GM18873 (cell line): Measurements from ENCODE around the gene SLC4A1AP.
A peak's percentile ranks its signal among the peaks of the same experiment; 100 is the strongest.
"Not testable (repeated sequence)": the region's sequence is repeated elsewhere in the genome, so short reads cannot be mapped to it uniquely, and the experiment has no call there.

Experiments used
- ATAC-seq: cut with Tn5 transposase; IDR thresholded peaks from one replicate; pipeline ENCODE4 v1.9.1; 2021; ENCODE audit warnings: mild to moderate bottlenecking, moderate library complexity, moderate number of reproducible peaks; ENCODE audit not compliant: unreplicated experiment, low FRiP score

The SLC4A1AP gene, protein sequence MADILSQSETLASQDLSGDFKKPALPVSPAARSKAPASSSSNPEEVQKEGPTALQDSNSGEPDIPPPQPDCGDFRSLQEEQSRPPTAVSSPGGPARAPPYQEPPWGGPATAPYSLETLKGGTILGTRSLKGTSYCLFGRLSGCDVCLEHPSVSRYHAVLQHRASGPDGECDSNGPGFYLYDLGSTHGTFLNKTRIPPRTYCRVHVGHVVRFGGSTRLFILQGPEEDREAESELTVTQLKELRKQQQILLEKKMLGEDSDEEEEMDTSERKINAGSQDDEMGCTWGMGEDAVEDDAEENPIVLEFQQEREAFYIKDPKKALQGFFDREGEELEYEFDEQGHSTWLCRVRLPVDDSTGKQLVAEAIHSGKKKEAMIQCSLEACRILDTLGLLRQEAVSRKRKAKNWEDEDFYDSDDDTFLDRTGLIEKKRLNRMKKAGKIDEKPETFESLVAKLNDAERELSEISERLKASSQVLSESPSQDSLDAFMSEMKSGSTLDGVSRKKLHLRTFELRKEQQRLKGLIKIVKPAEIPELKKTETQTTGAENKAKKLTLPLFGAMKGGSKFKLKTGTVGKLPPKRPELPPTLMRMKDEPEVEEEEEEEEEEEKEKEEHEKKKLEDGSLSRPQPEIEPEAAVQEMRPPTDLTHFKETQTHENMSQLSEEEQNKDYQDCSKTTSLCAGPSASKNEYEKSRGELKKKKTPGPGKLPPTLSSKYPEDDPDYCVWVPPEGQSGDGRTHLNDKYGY

DNA sequence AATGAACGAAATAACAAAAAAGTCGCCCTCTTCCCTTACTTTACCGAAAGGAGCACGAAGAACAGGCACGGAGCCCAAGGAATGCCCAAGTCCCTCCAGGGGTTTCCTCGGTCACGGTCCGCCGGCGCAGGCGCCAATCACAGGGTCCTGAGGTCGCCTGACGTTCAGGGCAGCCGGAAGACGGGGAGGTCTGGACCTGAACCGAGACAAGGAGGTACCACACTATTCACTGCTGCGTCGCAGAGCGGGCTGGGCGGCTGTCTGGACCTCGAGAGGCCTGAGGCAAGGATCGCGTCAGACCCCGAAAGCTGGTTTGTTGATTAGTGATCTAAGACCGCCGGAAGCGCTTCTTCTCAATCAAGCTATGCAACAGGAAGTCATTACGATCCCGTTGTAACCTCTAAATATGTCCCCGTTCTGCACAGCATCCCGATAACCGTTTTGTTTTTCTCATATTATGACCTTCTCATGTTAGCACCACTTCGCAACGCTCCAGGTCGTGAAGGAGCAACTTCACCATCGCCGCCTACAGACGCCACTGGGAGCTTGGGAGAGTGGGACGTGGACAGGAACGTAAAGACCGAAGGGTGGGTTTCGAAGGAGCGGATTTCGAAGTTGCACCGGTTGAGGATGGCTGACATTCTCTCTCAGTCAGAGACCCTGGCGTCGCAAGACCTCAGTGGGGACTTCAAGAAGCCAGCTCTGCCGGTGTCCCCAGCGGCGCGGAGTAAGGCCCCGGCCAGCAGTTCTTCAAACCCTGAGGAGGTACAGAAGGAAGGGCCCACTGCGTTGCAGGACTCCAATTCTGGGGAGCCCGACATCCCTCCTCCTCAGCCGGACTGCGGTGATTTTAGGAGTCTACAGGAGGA, at the start of gene SLC4A1AP, which contains the start of gene SUPT7L:
Gene SLC4A1AP, plus strand, starts transcription at position 605 of the 869 bp plus-strand sequence. Its CDS starts 26 bp downstream, at position 631.
Gene SUPT7L, minus strand, starts transcription at position 330 of the 869 bp plus-strand sequence. CDS start 1,422 bp downstream, outside the sequence.
- peak; percentile 52 for ATAC-seq

DNA sequence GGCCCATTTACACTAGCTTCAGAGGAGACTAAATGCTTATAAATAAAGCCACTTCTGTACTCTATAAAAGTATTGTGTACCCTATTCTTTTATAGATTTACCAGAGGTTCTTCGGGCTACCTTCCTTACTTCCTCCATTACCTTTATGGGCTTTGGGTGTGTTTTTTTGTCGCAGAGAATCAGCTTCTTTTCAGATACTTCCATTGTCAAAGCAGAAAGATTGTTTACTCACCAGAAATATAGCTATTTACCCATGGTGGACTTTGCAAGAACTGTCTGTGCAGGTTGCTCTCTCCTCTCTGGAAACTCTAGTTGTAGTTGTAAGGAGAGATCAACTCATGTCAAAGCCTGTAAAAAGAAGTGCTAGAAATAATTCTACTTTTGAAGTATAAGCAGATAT, 49.7 kb upstream of the SLC4A1AP start:
- no peak for ATAC-seq

DNA sequence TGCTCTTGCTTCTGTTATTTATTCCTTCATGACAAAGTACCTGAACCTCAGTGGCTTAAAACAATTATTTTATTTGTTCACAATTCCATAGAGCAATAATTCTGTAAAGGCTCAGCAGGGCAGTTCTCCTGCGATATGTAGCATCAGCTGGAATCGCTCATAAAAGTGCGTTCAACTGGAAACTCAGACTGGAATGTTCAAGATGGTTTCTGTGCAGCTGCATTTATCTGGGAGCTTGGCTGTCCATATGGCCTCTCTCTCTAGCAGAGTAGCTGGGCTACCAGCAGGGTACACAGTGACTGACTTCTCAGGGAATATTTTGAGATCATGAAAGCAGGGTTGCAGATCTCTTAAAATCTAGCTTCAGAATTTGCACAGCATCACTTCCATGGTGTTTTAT, 48.4 kb upstream of the SLC4A1AP start:
- no peak for ATAC-seq

DNA sequence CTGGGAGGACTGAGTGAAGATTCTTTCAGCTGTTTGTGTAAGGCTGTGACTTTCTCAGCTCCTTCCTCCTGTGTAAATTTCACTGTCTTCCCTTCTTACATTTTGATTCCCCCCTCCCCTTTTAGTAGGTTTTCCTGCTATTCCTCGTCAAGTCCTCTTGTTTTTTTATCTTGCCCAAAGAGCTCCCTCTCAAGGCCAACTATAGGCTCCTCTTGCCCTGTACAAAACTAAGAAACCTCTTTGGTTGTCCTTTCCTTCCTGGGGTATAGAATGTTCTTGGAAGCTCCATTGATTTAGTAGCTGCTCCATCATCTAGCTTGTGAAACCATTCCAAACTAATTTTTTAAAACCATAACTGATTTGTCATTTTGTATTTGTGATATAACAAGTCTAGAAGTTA, 42.2 kb upstream of the SLC4A1AP start:
- no peak for ATAC-seq

DNA sequence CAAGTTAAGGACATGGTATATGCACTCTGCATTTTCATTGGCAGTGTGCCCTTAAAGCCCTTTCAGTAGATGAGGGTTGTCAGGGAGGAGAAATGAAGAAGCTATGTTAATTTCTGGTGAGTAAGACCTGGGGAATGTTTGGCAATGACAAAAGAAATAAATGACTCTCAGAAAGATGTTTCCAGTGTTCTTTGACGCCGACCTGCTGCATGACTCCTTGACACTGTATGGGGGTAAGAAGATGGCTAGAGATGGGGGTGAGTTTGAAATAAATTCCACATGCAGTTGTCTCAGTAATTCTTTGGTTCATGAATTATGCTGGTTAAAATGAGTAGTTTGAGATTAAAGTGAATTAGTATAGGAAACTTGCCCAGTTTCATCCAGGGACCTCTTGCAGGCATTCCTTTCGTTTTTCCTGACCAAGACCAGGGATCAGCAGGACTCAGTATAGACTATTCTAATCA, 40.7 kb upstream of the SLC4A1AP start:
- ATAC-seq: no peak

DNA sequence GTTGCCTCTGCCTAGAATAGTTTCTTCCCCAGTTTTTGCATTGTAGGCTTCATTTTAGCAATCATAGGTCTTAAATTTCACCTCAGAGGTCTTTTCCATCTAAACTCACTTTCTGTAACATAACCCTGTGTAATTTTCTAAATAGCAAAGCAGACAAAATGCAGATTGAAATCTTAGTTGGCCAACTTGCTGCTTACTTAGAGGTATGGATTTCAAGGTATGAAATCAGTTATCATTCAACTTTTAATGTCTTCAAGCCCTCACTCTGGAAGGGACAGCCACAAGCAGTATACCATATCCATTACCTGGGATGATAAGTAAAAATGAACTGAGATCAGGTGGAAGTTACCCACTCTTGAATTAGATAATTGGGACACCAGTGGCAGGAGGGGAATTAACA, 38.7 kb upstream of the SLC4A1AP start:
- no peak for ATAC-seq

DNA sequence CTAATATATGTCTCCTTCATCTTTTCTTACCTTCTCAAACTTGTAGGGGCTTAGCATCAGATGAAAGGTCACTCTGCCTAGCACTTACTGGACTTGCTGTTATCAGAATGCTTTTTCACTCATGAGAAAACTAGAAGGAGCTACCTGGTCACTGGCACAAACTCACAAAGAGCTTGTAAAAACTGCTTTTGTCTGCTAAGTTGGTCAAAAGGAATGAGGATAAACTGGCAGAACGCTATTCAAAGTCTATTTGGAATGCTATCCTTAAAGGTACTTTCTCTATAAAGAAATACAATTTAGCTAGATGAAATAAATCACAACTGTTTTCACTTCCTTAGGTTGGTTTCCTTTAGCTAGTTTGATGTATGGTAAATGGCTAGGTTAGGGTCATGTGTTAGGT, 37.4 kb upstream of the SLC4A1AP start:
- ATAC-seq: not testable (repeated sequence)

DNA sequence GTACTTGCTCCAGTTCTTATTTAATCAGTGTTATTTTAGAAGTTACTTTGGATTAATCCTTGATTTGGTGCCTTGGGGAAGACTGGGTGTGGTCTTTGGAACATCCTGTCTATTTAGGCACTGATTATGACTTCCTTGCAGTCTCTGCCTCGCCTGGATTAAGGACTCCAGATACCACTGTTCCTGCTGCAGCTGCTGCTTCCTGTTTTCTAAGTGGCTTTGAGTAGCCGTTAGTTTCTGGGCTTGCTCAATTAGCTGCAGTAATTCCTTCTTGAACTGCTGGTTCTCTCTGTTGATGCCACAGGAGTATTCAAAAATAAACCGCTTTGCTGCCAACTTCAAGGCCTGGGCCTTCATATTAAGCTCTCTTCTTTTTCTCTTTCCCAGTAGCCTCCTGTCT, 36.8 kb upstream of the SLC4A1AP start:
- not testable (repeated sequence) for ATAC-seq

DNA sequence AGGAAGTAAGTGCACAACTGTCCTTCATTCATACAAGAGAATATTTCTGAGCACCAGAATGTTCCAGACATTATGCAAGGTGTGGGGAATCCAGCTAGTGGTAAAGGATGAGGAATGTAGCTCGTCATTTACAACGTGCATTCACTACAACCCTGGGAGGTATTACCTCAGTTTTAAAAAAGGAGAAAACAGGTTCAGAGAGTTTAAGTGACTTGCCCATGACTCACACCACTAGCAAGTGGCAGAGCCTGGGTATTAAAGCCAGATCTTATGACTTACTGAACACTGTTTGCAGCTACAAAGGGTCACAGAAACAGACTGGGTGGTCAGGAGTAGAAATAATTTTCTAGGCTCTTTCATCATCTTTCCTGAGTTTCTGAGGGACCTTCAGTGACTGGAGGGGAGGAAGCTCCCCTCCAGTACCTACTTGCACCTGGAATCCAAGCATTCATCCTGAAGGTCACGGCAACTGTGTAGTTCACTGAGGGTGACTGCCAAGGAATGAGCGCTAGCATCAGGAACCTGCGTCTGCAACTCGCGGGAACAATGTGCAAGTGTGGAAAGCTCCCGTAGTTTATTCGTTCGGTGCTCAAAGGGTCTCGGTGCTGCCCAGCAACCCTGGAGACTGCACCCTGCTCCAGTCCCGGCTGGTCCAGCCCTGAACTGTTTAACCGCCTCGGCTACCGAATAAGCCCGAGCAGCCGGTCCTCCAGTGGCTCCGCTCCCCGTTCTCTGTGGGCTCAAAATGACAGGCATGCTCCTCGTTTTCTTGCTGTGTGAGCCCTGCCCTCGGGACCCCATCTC, 35.5 kb upstream of the SLC4A1AP start:
- ATAC-seq: no peak

DNA sequence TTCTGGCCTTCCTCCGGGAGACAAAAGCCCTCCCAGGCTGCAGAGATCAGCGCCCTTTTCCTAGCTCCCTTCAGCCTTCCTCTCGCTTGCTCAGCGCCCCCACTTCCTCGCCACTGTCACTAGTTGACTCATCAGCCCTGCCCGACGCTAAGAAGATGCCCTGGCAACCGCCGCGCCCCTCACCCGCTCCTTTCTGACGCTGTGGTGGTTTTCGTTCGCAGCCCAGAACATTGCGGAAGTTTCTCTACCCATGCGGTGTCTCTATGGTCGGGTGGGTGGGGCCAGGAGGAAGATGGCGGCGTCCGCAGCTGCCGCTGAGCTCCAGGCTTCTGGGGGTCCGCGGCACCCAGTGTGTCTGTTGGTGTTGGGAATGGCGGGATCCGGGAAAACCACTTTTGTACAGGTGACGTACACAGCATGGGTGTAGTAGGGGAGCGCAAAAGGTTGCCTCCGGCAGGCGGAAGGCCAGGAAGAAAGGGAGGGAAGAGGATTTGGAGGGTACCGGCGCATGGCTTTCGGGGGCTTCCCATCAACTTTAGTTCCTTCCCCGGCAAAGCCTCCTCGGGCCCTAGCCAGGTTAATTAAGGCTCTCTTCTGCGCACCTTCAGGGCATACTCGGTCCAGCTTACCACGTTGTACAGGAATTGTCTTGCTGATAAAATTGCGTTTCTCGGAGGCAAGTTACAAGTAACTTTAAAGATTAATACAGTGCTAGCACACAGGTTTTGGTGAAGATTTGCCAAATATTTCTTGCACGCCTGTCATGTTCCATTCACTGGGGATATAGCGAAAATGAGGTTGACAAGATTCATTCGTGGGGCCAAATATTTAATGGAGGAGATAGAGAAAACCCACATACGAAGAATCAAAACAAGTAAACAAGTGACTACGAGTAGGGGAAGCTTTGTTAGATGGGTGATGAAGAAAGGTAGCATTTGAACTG, 34.7 kb upstream of the SLC4A1AP start, which contains the start of the genes CCDC121 and GPN1:
Gene CCDC121, minus strand, starts transcription at position 246 of the 943 bp plus-strand sequence. CDS start 1,213 bp downstream, outside the sequence.
Gene GPN1, plus strand, starts transcription at position 284 of the 943 bp plus-strand sequence. Its CDS starts 9 bp downstream, at position 293.
- ATAC-seq: peak; percentile 96

DNA sequence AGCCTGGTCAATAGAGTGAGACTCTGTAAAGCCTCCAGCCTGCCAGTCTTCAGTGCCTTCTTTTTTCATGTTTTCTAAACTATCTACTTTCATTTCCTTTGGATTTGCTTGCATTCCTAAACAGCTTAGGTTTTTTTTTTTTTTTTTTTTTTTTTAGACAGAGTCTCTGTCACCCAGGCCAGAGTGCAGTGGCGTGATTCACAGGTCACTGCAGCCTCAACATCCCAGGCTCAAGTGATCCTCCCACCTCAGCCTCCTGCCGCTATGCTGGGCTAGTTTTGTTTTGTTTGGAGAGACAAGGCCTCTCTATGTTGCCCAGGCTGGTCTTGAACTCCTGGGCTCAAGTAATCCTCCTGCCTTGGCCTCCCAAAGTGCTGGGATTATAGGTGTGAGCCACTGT, 33.4 kb upstream of the SLC4A1AP start:
- ATAC-seq: not testable (repeated sequence)

DNA sequence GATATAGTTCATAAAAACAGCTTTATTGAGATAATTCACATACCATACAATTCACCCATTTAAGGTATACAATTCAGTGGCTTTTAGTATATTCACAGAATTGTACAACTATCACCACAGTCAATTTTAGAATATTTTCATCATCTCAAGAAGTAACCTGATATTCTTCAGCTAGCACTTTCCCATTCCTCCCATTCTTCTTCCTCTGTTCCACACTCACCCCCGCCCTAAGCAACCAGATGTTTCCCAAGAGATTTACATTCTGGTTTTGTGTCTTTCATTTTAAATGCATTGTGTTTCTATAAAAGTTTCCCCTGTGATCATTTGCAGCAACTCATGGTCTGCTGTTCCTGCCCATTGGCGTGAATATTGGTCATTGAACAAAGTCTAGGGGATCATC, 29.4 kb upstream of the SLC4A1AP start:
- no peak for ATAC-seq

DNA sequence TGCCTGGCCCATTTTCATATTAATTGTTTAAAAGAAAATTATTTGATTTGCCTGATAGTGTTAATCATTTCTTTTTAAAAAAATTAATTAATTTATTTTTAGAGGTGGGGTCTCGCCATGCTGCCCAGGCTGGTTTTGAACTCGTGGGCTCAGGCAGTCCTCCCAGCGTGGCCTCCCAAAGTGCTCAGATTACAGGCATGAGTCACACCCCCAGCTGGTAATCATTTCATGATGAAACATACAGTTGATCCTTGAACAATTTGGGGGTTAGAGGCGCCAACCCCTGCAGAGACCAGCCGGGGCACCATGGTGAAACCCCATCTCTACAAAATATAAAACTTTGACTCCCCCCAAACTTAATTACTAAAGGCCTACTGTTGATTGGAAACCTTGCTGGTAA, 26.9 kb upstream of the SLC4A1AP start:
- ATAC-seq: no peak

DNA sequence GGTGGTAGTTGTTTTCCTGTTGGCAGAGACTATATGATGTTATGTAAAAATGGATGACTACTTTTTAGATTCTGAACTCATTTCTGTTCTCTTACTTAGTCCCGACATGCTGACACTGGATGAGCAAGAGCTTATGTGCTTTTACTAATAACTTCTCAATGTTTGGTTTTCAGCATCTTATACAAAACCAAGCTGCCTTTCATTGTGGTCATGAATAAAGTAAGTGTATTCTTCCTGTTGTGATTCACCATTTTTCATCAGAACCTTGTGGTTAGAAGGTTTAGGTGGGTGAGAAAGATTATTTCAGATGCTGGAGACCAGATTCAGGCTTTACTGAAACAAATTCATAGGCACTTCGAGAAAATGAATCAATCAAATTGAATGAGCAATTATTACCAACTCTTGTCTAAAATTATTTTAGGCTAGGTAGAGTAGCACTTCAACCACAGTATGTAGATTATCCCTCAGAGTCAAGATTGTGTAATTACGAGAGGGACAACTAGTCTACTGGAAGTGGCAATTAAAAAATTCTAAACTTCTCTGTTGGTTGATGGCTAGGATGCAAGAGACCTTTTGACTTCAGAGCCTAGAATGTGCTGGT, 25.6 kb upstream of the SLC4A1AP start:
- ATAC-seq: no peak

DNA sequence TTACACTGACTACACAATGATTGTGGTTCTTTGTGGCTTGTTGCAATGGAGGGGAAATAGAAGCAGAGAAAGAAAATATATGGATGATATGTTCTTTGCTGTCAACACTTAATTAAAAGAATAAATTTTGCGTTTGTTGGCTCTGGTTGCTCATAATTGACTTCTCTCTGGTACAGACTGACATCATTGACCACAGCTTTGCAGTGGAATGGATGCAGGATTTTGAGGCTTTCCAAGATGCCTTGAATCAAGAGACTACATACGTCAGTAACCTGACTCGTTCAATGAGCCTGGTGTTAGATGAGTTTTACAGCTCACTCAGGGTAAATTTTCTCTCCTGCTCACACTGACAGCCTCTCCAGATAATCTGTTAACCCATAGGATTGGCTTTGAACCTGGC, 25.0 kb upstream of the SLC4A1AP start:
- no peak for ATAC-seq

DNA sequence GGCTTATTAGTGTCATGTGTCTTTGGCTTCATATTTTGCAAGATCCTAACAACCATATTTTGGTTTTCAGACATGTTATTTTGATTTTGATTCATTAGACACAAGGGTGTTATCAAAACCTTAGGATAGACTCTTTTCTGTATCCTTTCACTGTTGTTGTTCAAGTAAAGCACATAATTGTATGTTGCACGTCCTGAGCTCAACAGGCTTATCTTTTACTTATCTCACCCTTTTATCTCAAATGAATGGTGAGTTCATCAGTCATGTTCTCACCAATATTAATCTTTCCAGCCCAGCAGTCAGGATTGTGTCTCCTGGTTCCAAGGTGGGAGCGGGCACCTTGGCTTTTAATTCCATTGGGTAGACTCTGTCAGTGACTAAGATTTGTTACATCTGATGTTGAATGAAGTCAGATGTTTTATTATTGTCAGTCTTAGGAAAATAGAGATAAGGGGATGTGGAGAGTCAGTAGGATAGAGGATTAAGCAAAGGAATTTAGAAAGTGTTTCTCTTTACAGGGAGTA, 22.9 kb upstream of the SLC4A1AP start:
- ATAC-seq: no peak

DNA sequence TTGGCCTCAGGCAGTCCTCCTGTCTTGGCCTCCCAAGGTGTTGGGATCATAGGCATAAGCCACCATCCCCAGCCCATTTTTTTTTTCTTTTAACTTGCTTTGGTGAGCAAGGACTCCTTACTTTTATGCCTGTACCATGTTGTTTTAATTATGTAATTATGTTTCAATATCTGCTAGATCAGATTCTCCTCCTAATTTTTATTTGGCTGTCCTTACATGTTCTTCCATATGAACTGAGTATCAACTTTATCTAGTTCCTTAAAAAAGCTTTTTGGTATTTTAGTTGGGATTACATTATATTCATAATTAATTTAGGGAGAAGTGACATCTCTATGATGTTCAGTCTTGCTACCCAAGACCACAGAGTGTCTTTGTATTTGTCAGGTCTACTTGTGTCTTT, 18.5 kb upstream of the SLC4A1AP start:
- no peak for ATAC-seq

DNA sequence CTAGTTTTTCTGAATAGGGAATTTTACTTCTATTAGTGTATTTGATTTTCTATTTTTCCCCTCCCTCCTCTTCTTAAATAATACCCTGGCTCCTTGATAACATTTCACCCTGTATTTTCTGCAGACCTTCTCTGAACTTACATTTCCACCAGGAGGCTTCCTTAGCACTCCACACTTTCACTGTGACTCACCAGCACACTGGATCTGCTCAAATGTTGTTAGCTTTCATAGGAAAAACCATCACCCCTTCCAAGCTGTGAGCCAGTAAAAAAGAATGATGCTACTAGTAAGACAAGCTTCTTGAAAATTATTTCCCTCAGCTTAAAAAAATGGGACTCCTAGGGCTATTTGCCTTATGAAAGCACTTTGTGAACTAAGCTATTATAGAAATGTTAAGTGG, 16.4 kb upstream of the SLC4A1AP start:
- no peak for ATAC-seq
